Thoracic aorta (tissue), 2 donors: Measurements from ENCODE around the gene MUC5B. TPM values are rescaled to one million over a fixed set of nuclear protein-coding genes. Genes with fewer than 3 reads are reported as not detected.

Experiments used
- ATAC-seq: fragments of 150-250 bp; one replicate; pipeline ENCODE4 v1.8.0; 2017; ENCODE audit warnings: low read depth; ENCODE audit not compliant: insufficient number of reproducible peaks, low FRiP score
- DNase-seq: peaks from one replicate; pipeline ENCODE4 v3.0.0-alpha.2; 2020; ENCODE audit warnings: low spot score
- H3K27ac ChIP-seq, 2 donors: fragments of 200-600 bp; sonication (generic); 1 replicate in 1 of 2; 2 replicates in 1 of 2; pipeline ENCODE4 v1.5.1; 2016; ENCODE audit warnings: mild to moderate bottlenecking in 2 of 2, moderate library complexity in 2 of 2
- H3K27me3 ChIP-seq: fragments of 200-600 bp; sonication (generic); replicated peaks from 2 replicates; pipeline ENCODE4 v1.6.0; 2016; ENCODE audit warnings: mild to moderate bottlenecking; ENCODE audit not compliant: insufficient read depth
- H3K36me3 ChIP-seq: fragments of 200-600 bp; sonication (generic); one replicate; pipeline ENCODE4 v1.5.1; 2016
- H3K4me1 ChIP-seq, 2 donors: fragments of 200-600 bp; sonication (generic); 1 replicate in 1 of 2; 2 replicates in 1 of 2; pipeline versions ENCODE4 v1.5.1 to v1.6.0; 2016; ENCODE audit warnings: low read depth in 2 of 2, mild to moderate bottlenecking in 1 of 2; ENCODE audit not compliant: control insufficient read depth in 1 of 2
- H3K4me3 ChIP-seq: fragments of 200-600 bp; sonication (generic); 2 replicates; pipeline ENCODE4 v1.5.1; 2016; ENCODE audit warnings: mild to moderate bottlenecking
- H3K9me3 ChIP-seq: fragments of 200-600 bp; sonication (generic); 2 replicates; pipeline ENCODE4 v1.5.1; 2016
- total RNA-seq, 2 donors: library from RNA; depleted of rRNA; stranded (reverse); fragments of >200 nt; gene quantifications; one replicate each; pipeline versions ENCODE4 v1.1.0 to v1.2.3, GENCODE V29; 2016
- TF ChIP-seq, protein P1 (sequence below): fragments of 200-600 bp; sonication (generic); IDR thresholded peaks from one replicate; pipeline ENCODE4 v1.5.1; 2019; ENCODE audit warnings: antibody characterized with exemption

The MUC5B gene
- total RNA-seq, 2 donors from 2014 or later: not detected

DNA sequence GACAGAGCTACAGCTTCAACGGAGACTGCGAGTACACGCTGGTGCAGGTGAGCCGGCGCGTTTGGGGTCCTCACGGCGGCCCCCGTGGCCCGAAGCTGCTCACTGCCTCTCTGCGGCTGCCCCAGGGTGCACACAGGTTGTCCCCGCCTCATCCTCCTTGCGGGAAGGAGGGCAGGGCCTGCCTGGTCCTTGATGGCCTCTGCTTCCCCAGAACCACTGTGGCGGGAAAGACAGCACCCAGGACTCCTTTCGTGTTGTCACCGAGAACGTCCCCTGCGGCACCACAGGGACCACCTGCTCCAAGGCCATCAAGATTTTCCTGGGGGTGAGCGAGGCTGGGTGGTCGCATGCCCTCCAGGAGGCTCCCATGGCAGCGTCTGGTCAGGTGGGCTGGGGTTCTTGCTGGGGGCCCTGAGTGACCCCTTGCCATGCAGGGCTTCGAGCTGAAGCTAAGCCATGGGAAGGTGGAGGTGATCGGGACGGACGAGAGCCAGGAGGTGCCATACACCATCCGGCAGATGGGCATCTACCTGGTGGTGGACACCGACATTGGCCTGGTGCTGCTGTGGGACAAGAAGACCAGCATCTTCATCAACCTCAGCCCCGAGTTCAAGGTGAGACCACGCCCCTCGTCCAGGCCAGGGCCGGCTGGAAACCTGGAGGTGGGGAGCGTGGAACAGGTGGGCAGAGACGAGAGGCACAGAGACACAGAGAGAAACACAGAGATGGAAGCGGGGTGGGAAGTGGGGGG is 45.7 kb upstream of the MUC5B start:
- DNase-seq (no peak), ATAC-seq (no peak)
- H3K9me3 ChIP-seq: no peaks in the 10 kb centered on the region
- TF ChIP-seq, protein P1, sequence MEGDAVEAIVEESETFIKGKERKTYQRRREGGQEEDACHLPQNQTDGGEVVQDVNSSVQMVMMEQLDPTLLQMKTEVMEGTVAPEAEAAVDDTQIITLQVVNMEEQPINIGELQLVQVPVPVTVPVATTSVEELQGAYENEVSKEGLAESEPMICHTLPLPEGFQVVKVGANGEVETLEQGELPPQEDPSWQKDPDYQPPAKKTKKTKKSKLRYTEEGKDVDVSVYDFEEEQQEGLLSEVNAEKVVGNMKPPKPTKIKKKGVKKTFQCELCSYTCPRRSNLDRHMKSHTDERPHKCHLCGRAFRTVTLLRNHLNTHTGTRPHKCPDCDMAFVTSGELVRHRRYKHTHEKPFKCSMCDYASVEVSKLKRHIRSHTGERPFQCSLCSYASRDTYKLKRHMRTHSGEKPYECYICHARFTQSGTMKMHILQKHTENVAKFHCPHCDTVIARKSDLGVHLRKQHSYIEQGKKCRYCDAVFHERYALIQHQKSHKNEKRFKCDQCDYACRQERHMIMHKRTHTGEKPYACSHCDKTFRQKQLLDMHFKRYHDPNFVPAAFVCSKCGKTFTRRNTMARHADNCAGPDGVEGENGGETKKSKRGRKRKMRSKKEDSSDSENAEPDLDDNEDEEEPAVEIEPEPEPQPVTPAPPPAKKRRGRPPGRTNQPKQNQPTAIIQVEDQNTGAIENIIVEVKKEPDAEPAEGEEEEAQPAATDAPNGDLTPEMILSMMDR: no peak
- no peak overlapping the region for H3K4me3 ChIP-seq
- H3K4me1 ChIP-seq: no peaks in the 10 kb centered on the region
- no peaks in the 10 kb centered on the region for H3K27me3 ChIP-seq
- H3K36me3 ChIP-seq: no peaks in the 10 kb centered on the region
- no peak overlapping the region for H3K27ac ChIP-seq

DNA sequence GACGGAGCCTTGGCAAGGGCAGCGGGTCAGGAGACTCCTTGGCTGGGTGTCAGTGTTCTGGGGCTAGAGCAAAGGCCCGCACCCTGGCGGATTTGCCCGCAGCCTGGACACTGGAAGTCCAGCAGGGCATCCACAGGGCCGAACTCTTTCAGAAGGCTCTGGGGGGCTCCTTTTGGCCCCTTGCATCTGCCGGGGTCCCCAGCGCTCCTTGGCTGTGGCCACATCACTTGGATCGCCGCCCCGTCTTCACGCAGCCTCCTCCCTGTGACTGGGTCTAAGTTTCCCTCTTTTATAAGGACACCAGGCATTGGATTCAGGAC is 45.1 kb upstream of the MUC5B start:
- DNase-seq (no peak), ATAC-seq (no peak)
- TF ChIP-seq, protein P1: no peak
- H3K9me3 ChIP-seq: no peaks in the 10 kb centered on the region
- no peaks in the 10 kb centered on the region for H3K4me1 ChIP-seq
- no peak overlapping the region for H3K4me3 ChIP-seq
- no peak overlapping the region for H3K27ac ChIP-seq
- no peaks in the 10 kb centered on the region for H3K36me3 ChIP-seq
- H3K27me3 ChIP-seq: no peaks in the 10 kb centered on the region

DNA sequence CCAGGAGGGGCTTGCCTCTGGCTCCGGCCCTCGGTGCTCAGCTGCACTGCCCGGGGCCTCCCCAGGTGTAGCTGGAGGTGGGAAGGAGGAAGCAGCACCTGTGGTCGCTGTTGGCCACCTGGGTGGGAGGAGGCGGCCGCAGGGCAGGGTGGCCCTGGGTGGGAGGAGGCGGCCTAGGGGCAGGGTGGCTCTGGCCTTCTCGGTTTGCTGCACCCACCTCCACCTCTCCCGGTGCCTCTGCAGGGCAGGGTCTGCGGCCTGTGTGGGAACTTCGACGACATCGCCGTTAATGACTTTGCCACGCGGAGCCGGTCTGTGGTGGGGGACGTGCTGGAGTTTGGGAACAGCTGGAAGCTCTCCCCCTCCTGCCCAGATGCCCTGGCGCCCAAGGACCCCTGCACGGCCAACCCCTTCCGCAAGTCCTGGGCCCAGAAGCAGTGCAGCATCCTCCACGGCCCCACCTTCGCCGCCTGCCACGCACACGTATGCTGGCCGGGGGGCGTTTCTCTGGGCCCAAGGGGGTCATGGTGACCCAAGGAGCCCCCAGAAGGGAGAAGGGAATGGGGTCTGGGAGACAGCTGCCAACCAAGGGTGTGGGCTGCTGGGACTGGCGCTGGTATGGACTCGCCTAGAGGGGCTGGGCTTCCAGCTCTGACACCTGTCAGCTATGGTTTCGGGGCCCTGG is 44.5 kb upstream of the MUC5B start:
- Histone ChIP-seq H3K36me3 (no peaks in the 10 kb centered on the region), H3K4me3 (no peak overlapping the region), H3K9me3 (no peaks in the 10 kb centered on the region), H3K4me1 (no peaks in the 10 kb centered on the region), H3K27me3 (no peaks in the 10 kb centered on the region), H3K27ac (no peak overlapping the region)
- ATAC-seq: no peak
- no peak for DNase-seq
- TF ChIP-seq, protein P1: no peak

DNA sequence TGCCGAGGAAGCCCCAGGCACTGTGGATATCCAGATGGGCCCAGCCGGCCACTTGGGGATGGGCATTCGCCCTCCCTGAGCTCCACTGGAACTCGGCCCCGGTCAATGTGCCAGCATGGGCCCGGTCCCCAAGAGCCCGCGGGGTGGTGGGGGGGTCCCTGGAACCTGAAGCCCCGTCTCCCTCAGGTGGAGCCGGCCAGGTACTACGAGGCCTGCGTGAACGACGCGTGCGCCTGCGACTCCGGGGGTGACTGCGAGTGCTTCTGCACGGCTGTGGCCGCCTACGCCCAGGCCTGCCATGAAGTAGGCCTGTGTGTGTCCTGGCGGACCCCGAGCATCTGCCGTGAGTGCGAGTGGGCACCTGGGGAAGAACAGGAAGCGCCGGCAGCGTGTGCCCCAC is 44.0 kb upstream of the MUC5B start:
- Histone ChIP-seq H3K27me3 (no peaks in the 10 kb centered on the region), H3K36me3 (no peaks in the 10 kb centered on the region), H3K4me3 (no peak overlapping the region), H3K9me3 (no peaks in the 10 kb centered on the region), H3K4me1 (no peaks in the 10 kb centered on the region), H3K27ac (no peak overlapping the region)
- DNase-seq (no peak), ATAC-seq (no peak)
- TF ChIP-seq, protein P1: no peak

DNA sequence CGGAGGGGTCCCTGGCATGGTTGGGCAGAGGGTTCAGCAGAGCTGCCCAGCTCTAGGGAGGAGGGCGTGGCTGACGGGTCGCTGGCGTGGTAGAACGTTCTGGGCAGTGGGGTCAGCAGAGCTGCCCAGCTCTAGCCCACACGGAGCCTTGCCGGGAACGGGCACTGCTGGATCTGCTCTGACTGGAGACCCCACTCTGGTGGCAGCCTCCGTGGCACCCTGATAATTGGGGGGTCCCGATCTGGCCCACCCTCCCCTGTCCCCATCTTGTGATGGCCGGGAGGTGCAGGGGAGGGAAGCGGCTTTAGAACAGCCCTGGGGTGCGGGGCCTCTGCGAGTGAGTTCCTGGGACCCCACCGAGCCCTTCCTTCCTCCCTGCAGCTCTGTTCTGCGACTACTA is 43.2 kb upstream of the MUC5B start:
- no peaks in the 10 kb centered on the region for H3K27me3 ChIP-seq
- H3K4me3 ChIP-seq: no peak overlapping the region
- no peaks in the 10 kb centered on the region for H3K4me1 ChIP-seq
- ATAC-seq (no peak), DNase-seq (no peak)
- no peaks in the 10 kb centered on the region for H3K36me3 ChIP-seq
- TF ChIP-seq, protein P1: no peak
- no peaks in the 10 kb centered on the region for H3K9me3 ChIP-seq
- no peak overlapping the region for H3K27ac ChIP-seq
